GM23338 (cell line): Measurements from ENCODE around the gene STK38L. TPM values are rescaled to one million over a fixed set of nuclear protein-coding genes. Genes with fewer than 3 reads are reported as not detected.
A peak's percentile ranks its signal among the peaks of the same experiment; 100 is the strongest.

Source experiments
- ATAC-seq: fragments of 200-7000 bp; cut with Tn5 transposase; 3 replicates; pipeline ENCODE4 v1.9.1; 2020
- DNase-seq: peaks from one replicate; pipeline ENCODE4 v3.0.0-alpha.2; 2015; ENCODE audit warnings: low spot score
- H2AFZ ChIP-seq: fragments of 200-600 bp; sonication (generic); 2 replicates; pipeline ENCODE4 v1.8.0; 2016; ENCODE audit warnings: antibody characterized with exemption, mild to moderate bottlenecking, moderate library complexity
- H3F3A ChIP-seq: fragments of 200-600 bp; sonication (generic); replicated peaks from 2 replicates; pipeline ENCODE4 v1.8.0; 2017; ENCODE audit warnings: antibody characterized with exemption, mixed run types, low read depth
- H3K27ac ChIP-seq: fragments of 200-600 bp; sonication (generic); 2 replicates; pipeline ENCODE4 v1.6.1; 2016; ENCODE audit warnings: low read depth
- H3K27me3 ChIP-seq: fragments of 200-600 bp; sonication (generic); 2 replicates; pipeline ENCODE4 v1.8.0; 2016; ENCODE audit warnings: mild to moderate bottlenecking, mixed run types, moderate library complexity; ENCODE audit not compliant: insufficient read depth
- H3K36me3 ChIP-seq: fragments of 200-600 bp; sonication (generic); 2 replicates; pipeline ENCODE4 v1.8.0; 2016; ENCODE audit warnings: mild to moderate bottlenecking; ENCODE audit not compliant: insufficient read depth
- H3K4me1 ChIP-seq: fragments of 200-600 bp; sonication (generic); 2 replicates; pipeline ENCODE4 v1.8.0; 2016; ENCODE audit warnings: mild to moderate bottlenecking, moderate library complexity; ENCODE audit not compliant: insufficient read depth
- H3K4me2 ChIP-seq: fragments of 200-600 bp; sonication (generic); 2 replicates; pipeline ENCODE4 v1.7.1; 2017; ENCODE audit warnings: mixed run types
- H3K4me3 ChIP-seq: fragments of 200-600 bp; sonication (generic); 2 replicates; pipeline ENCODE4 v1.6.1; 2016; ENCODE audit warnings: mixed run types
- H3K79me2 ChIP-seq: fragments of 200-600 bp; sonication (generic); replicated peaks from 2 replicates; pipeline ENCODE4 v1.8.0; 2017; ENCODE audit warnings: mild to moderate bottlenecking; ENCODE audit not compliant: insufficient read depth
- H3K9me2 ChIP-seq: fragments of 200-600 bp; sonication (generic); 2 replicates; pipeline ENCODE4 v1.8.0; 2017; ENCODE audit not compliant: insufficient read depth
- H4K20me1 ChIP-seq: fragments of 200-600 bp; sonication (generic); replicated peaks from 2 replicates; pipeline ENCODE4 v1.8.0; 2017; ENCODE audit warnings: mild to moderate bottlenecking; ENCODE audit not compliant: insufficient read depth
- H3K27ac Mint-ChIP-seq: 2 replicates; pipeline ENCODE4 v1.8.0; 2020; ENCODE audit warnings: inconsistent platforms, mild to moderate bottlenecking, moderate library complexity, mixed read lengths
- H3K27me3 Mint-ChIP-seq: 3 replicates; pipeline ENCODE4 v1.8.0; 2022; ENCODE audit warnings: low read depth, mild to moderate bottlenecking, moderate library complexity, mixed read lengths, inconsistent platforms; ENCODE audit not compliant: insufficient read depth, poor library complexity
- H3K36me3 Mint-ChIP-seq: 3 replicates; pipeline ENCODE4 v1.8.0; 2021; ENCODE audit warnings: low read depth, mild to moderate bottlenecking, inconsistent platforms, moderate library complexity, mixed read lengths
- H3K4me1 Mint-ChIP-seq: 3 replicates; pipeline ENCODE4 v1.8.0; 2020; ENCODE audit warnings: mild to moderate bottlenecking, inconsistent platforms, mixed read lengths
- H3K4me3 Mint-ChIP-seq: 3 replicates; pipeline ENCODE4 v1.8.0; 2021; ENCODE audit warnings: moderate library complexity, mild to moderate bottlenecking, inconsistent platforms, mixed read lengths
- H3K9me3 Mint-ChIP-seq: 3 replicates; pipeline ENCODE4 v1.8.0; 2020; ENCODE audit warnings: moderate library complexity, mild to moderate bottlenecking, inconsistent platforms, mixed read lengths
- CREB1 ChIP-seq: fragments of 250-450 bp; sonication (Bioruptor Pico); IDR thresholded peaks from 2 replicates; pipeline ENCODE4 v1.5.0; 2020; ENCODE audit warnings: low read depth, mild to moderate bottlenecking, moderate library complexity
- EZH2 ChIP-seq: fragments of 200-600 bp; sonication (generic); IDR thresholded peaks from one replicate; pipeline ENCODE4 v1.8.0; 2017; ENCODE audit warnings: antibody characterized with exemption, mild to moderate bottlenecking, low read depth; ENCODE audit not compliant: unreplicated experiment
- EZH2phosphoT487 ChIP-seq: fragments of 200-600 bp; sonication (generic); IDR thresholded peaks from one replicate; pipeline ENCODE4 v1.8.1; 2018; ENCODE audit warnings: antibody characterized with exemption; ENCODE audit not compliant: unreplicated experiment
- NANOG ChIP-seq: IDR thresholded peaks from 2 replicates; pipeline ENCODE4 v1.6.1; 2016; ENCODE audit warnings: antibody characterized with exemption, borderline replicate concordance
- POLR2AphosphoS5 ChIP-seq: IDR thresholded peaks from 2 replicates; pipeline ENCODE4 v1.6.1; 2016; ENCODE audit warnings: antibody characterized with exemption, low read depth
- REST ChIP-seq: IDR thresholded peaks from one replicate; pipeline ENCODE4 v1.6.1; 2018; ENCODE audit warnings: antibody characterized with exemption; ENCODE audit not compliant: unreplicated experiment
- ZNF331 ChIP-seq: fragments of 250-450 bp; sonication (Bioruptor Pico); IDR thresholded peaks from 2 replicates; pipeline ENCODE4 v1.5.0; 2020; ENCODE audit warnings: low read depth, mild to moderate bottlenecking, moderate library complexity
- ZNF462 ChIP-seq: fragments of 250-450 bp; sonication (Bioruptor Pico); IDR thresholded peaks from 2 replicates; pipeline ENCODE4 v1.5.0; 2020; ENCODE audit warnings: mild to moderate bottlenecking, moderate library complexity
- polyA plus RNA-seq: library from polyadenylated mRNA; unstranded; fragments of >200 nt; fragmentation: Nextera tagmentation; extraction: Ambion mirVana; gene quantifications from 2 replicates; pipeline ENCODE4 v1.2.1, GENCODE V29; 2016
- total RNA-seq: library from RNA; depleted of rRNA; stranded (reverse); fragments of >200 nt; shearing (Covaris generic); gene quantifications from 2 replicates; pipeline ENCODE4 v1.2.3, GENCODE V29; 2014

STK38L gene
- total and polyA plus RNA-seq, 2 experiments from 2014 or later, result 28.9 to 56.5 TPM

GRCh38 chr12:27290501-27291168, 46.5 kb downstream of the STK38L start (continued):
- no peak for TF ChIP-seq NANOG
- TF ChIP-seq ZNF331 (CRISPR knock-in tag), result no peak
- TF ChIP-seq POLR2AphosphoS5, result no peak

- Histone ChIP-seq H3K27me3 (no peaks in the 10 kb centered on the region), H3K36me3 (no peaks in the 10 kb centered on the region), H3F3A (no peaks in the 10 kb centered on the region), H3K79me2 (peaks cover 39% of the 10 kb centered on the region), H3K4me1 (peaks cover 60% of the 10 kb centered on the region), H3K4me3 (peak overlapping the region; percentile 25; the same call in 1 of the 2 replicates), H2AFZ (no peak overlapping the region), H3K4me2 (peak overlapping the region; percentile 72), H3K9me2 (no peaks in the 10 kb centered on the region), H4K20me1 (no peaks in the 10 kb centered on the region), H3K27ac (peak overlapping the region; percentile 13)
- ATAC-seq (no peak), DNase-seq (no peak)
- H3K36me3 Mint-ChIP-seq, result no peaks in the 10 kb centered on the region
- TF ChIP-seq CREB1, result no peak
- no peak for TF ChIP-seq ZNF331 (CRISPR knock-in tag)
- peak; percentile 27; the same call in 1 of the 2 replicates for TF ChIP-seq NANOG
- no peaks in the 10 kb centered on the region for H3K27me3 Mint-ChIP-seq
- H3K4me1 Mint-ChIP-seq, result peaks cover 57% of the 10 kb centered on the region
- H3K4me3 Mint-ChIP-seq, result peak overlapping the region; percentile 20; the same call in 1 of the 3 replicates
- peak overlapping the region; percentile 20 for H3K27ac Mint-ChIP-seq
- no peaks in the 10 kb centered on the region for H3K9me3 Mint-ChIP-seq
These were observed 47.8 kb downstream of the STK38L start for GRCh38 chr12:27291862-27292261.

- H3K27ac ChIP-seq, result no peak overlapping the region
- no peaks in the 10 kb centered on the region for H4K20me1 ChIP-seq
- H2AFZ ChIP-seq, result no peak overlapping the region
- peaks cover 3% of the 10 kb centered on the region; the same call in 2 of the 3 replicates for H3K36me3 Mint-ChIP-seq
- no peaks in the 10 kb centered on the region for H3K9me2 ChIP-seq
- peak overlapping the region; percentile 84; the same call in 1 of the 2 replicates for H3K27ac Mint-ChIP-seq
- H3K4me3 Mint-ChIP-seq, result no peak overlapping the region
- DNase-seq (no peak), ATAC-seq (no peak)
- no peaks in the 10 kb centered on the region for H3K27me3 ChIP-seq
- H3K4me1 ChIP-seq, result peaks cover 60% of the 10 kb centered on the region
- no peaks in the 10 kb centered on the region for H3K36me3 ChIP-seq
- H3K79me2 ChIP-seq, result peaks cover 39% of the 10 kb centered on the region
- no peaks in the 10 kb centered on the region for H3K9me3 Mint-ChIP-seq
- no peak overlapping the region for H3K4me3 ChIP-seq
- H3K27me3 Mint-ChIP-seq, result no peaks in the 10 kb centered on the region
- H3F3A ChIP-seq, result no peaks in the 10 kb centered on the region
- peaks cover 55% of the 10 kb centered on the region for H3K4me1 Mint-ChIP-seq
- peak overlapping the region; percentile 72 for H3K4me2 ChIP-seq
- no peak for TF ChIP-seq EZH2phosphoT487
- no peak for TF ChIP-seq REST
- no peak for TF ChIP-seq ZNF462 (CRISPR knock-in tag)
- no peak for TF ChIP-seq EZH2
- no peak for TF ChIP-seq CREB1
These were observed 48.6 kb downstream of the STK38L start for GRCh38 chr12:27292718-27293117.
